SK-MEL-5 (cell line): ENCODE results near the gene PPIL4. TPM values are rescaled to one million over a fixed set of nuclear protein-coding genes. Genes with fewer than 3 reads are reported as not detected.

Experiments
- small RNA-seq, 2 experiments: library from RNA; depleted of rRNA; stranded (forward); fragments of <200 nt; gene quantifications; one replicate each; pipeline ENCODE3, GENCODE V24; 2014
- total RNA-seq: library from RNA; depleted of rRNA; stranded (reverse); fragments of >200 nt; shearing (Covaris generic); gene quantifications from 2 replicates; pipeline ENCODE4 v1.2.3, GENCODE V29; 2014; rRNA removed

The PPIL4 gene
- total RNA-seq, 1 experiment from 2014 or later, result 21.3 TPM

Small RNAs within 50 kb of the gene (small RNA-seq; reads per million reads assigned to genes)
- gene RF00410, result 0 reads per million in 2 experiments
- 0 reads per million in 2 experiments for gene RNU7-3P

Other genes with a start within 250 kb of the PPIL4 start
- 12.4 and 16.6 TPM in 2 replicates for gene TAB2, start 228.3 kb downstream of the PPIL4 start, total RNA-seq
- 0.43 TPM in 1 of 2 replicates, not detected in the other for gene SUMO4, start 145.8 kb downstream of the PPIL4 start, total RNA-seq
- gene ZC3H12D, start 61.0 kb downstream of the PPIL4 start, total RNA-seq, result 0.13 TPM in 1 of 2 replicates, not detected in the other
- gene GINM1, start 20.3 kb upstream of the PPIL4 start, total RNA-seq, result 28.1 and 29.0 TPM in 2 replicates
- 20.8 and 21.2 TPM in 2 replicates for gene KATNA1, start 102.7 kb upstream of the PPIL4 start, total RNA-seq
- 12.8 and 17.1 TPM in 2 replicates for gene LATS1, start 172.1 kb upstream of the PPIL4 start, total RNA-seq
- gene NUP43, start 200.5 kb upstream of the PPIL4 start, total RNA-seq, result 31.3 and 33.4 TPM in 2 replicates
- 194 and 197 TPM in 2 replicates for gene PCMT1, start 203.7 kb upstream of the PPIL4 start, total RNA-seq